ENCODE results near the gene SSBP3. TPM values are rescaled to one million over a fixed set of nuclear protein-coding genes. Genes with fewer than 3 reads are reported as not detected.

The SSBP3 gene
- total RNA-seq, 1 donor from 2014 or later: 7.8 TPM

DNA sequence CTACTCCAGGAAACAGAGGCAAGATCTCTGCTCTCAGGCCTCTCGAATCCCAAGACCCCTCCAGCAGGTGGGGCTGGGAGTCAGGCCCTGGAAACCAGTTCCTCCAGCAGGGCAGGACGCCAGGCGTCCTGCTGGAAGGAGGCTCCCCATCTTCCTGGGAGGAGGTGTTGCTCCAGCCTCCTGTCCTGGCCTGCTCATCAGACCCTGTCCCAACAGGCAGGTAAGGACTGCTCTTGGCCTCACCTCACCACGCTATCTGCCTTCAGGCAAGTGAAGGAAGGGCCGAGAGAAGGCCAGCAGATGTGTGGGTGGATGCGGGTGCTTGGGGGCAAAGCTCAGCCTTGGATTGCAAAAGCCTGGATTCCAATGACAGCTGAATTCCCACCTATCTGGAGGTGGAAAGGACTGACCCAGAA, 82.9 kb downstream of the SSBP3 start:
- H3K4me3 ChIP-seq (ENCODE audit: low read depth, low read length): no peak overlapping the region
- TF ChIP-seq, protein P1, sequence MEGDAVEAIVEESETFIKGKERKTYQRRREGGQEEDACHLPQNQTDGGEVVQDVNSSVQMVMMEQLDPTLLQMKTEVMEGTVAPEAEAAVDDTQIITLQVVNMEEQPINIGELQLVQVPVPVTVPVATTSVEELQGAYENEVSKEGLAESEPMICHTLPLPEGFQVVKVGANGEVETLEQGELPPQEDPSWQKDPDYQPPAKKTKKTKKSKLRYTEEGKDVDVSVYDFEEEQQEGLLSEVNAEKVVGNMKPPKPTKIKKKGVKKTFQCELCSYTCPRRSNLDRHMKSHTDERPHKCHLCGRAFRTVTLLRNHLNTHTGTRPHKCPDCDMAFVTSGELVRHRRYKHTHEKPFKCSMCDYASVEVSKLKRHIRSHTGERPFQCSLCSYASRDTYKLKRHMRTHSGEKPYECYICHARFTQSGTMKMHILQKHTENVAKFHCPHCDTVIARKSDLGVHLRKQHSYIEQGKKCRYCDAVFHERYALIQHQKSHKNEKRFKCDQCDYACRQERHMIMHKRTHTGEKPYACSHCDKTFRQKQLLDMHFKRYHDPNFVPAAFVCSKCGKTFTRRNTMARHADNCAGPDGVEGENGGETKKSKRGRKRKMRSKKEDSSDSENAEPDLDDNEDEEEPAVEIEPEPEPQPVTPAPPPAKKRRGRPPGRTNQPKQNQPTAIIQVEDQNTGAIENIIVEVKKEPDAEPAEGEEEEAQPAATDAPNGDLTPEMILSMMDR (conservative IDR thresholded peaks at IDR 0.05; ENCODE audit: low read depth, low read length): no peak
- no peak for DNase-seq (ENCODE audit: low read depth)

DNA sequence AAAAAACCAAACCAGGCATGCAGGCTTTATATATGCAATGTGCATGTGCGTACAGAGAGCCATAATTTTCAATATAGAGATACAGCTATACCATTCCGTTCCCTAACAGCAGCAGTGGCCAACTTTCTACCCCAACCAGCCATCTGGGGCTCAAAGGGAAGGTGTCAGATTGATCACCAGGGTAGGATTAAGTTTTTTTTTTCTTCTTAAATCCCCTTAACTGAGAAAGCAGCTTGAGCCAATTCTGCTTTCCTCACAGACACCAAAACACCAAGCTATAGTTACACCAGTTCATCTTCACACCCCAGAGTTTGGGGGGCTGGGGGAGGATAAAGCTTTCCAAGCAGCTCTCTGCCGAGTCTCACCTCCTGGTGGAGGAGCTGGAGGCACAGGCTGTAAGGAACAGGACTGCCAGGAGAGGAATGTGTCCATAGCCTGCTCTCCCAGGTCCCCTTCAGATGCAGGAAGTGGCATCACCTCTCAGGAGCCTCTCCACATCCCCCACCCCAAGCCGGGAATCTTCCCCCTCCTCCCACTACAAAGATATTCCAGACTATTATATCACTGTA, 87.9 kb downstream of the SSBP3 start:
- TF ChIP-seq, protein P1 (conservative IDR thresholded peaks at IDR 0.05; ENCODE audit: low read depth, low read length): no peak
- no peak overlapping the region for H3K4me3 ChIP-seq (ENCODE audit: low read depth, low read length)
- DNase-seq (ENCODE audit: low read depth): no peak

DNA sequence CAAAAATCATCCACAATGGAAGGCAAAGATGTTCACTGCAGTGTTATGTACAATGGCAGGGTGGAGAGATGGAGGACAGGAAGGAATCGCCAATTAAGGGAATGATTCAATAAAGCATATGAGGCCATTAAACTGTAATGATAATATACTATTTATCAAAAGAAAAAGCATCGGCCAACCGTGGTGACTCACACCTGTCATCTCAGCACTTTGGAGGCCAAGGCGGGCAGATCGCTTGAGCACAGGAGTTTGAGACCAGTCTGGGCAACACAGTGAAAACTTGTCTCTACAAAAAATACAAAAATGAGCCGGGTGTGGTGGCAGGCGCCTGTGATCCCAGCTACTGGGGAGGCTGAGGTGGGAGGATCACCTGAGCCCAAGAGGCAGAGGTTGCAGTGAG, 89.1 kb downstream of the SSBP3 start:
- no peak overlapping the region for H3K4me3 ChIP-seq (ENCODE audit: low read depth, low read length)
- TF ChIP-seq, protein P1 (conservative IDR thresholded peaks at IDR 0.05; ENCODE audit: low read depth, low read length): no peak
- no peak for DNase-seq (ENCODE audit: low read depth)

DNA sequence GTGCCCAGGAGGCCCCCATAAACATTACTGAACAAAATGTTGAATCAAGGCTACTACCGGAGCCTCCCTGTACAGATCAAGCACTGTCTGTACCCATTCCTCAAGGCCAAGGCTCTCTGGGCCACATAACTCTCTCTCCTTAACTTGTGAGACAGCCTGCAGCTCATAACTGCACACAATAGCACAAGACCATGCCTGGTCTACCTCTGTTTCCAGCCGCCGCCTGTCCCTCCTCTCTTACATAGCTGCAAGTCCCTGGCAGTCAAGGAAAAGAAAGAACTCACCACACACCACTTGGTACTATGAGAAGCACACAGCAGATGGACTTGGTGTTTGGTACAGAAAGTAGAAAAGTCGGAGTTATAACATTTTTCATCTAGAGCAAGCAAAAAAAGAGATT, 91.1 kb downstream of the SSBP3 start:
- no peak for DNase-seq (ENCODE audit: low read depth)
- no peak overlapping the region for H3K4me3 ChIP-seq (ENCODE audit: low read depth, low read length)
- TF ChIP-seq, protein P1 (conservative IDR thresholded peaks at IDR 0.05; ENCODE audit: low read depth, low read length): no peak

DNA sequence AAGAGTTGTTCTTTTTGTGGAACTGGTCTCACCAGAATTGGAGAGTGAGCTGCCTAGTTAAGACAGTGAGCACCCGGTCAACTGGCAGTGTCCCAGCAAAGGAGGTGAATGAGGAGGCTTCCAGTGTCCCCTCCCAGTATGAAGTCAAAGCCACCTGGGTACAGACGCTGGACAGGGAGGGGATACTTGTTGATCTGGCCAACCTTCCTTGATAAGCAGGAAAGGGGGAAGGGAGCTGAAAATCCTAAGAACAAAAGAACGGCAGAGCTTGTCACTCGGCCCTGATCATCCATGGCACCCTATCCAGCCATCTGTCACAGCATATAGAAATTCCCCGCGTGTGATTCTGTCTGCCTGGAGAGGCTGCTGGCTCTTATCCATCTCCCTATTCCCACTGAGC, 91.5 kb downstream of the SSBP3 start:
- H3K4me3 ChIP-seq (ENCODE audit: low read depth, low read length): no peak overlapping the region
- TF ChIP-seq, protein P1 (conservative IDR thresholded peaks at IDR 0.05; ENCODE audit: low read depth, low read length): no peak
- no peak for DNase-seq (ENCODE audit: low read depth)

DNA sequence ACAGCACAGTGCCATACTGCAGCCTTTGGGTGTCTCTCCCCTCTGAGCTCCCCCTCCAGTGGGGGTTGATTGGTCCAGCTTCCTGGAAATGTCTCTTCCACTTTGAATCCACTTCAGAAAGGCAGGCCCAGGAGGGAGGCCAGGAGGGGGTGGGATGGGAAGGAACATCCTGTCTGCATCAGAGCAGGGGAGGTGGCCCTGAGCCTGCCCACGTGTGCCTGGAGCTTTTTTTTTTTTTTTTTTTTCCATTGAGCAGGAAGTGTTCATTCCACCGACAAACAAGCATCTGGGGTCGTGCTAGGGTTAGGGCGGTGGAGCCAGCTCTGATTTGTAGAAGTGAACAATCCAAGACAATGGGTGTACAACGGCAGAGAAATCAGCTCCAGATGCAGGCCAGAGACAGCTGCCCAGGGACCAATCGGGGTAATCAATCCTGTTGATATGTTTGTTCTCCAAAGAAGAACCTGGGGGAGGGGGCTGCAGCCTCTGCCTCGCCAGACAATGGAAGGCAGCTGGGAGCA, 93.3 kb downstream of the SSBP3 start:
- H3K4me3 ChIP-seq (ENCODE audit: low read depth, low read length): no peak overlapping the region
- TF ChIP-seq, protein P1 (conservative IDR thresholded peaks at IDR 0.05; ENCODE audit: low read depth, low read length): no peak
- no peak for DNase-seq (ENCODE audit: low read depth)

DNA sequence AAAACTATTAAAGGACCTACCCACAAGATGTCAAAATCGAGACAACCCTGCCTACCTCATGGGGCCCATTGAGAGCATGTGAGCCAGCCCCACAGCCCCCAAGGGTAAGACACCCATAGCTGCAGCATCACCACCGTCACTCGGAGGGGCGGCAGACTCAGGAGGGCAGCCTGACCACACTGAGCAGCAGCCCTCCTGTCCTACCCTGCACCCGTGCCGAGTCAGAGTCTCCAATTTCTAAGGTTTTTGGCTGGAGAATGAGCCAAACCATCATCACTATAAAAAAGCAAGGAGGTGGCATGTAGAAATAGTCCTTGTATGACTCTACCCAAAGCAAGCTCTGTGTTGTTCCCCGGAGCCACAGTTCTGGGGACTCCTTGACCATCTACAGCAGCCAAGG, 94.7 kb downstream of the SSBP3 start:
- no peak for DNase-seq (ENCODE audit: low read depth)
- TF ChIP-seq, protein P1 (conservative IDR thresholded peaks at IDR 0.05; ENCODE audit: low read depth, low read length): no peak
- H3K4me3 ChIP-seq (ENCODE audit: low read depth, low read length): no peak overlapping the region

Data from epithelial cell of proximal tubule (primary cell).